OCI-LY1 (cell line): Measurements from ENCODE around the gene SVIP.

Experiments
- H2AFZ ChIP-seq: fragments of 200-600 bp; sonication (generic), shearing (Covaris generic); 2 replicates; pipeline ENCODE4 v1.6.0; 2014; ENCODE audit warnings: antibody characterized with exemption, mild to moderate bottlenecking, low read length
- H3F3A ChIP-seq: fragments of 200-600 bp; sonication (generic), shearing (Covaris generic); 2 replicates; pipeline ENCODE4 v1.6.0; 2014; ENCODE audit warnings: mild to moderate bottlenecking, antibody characterized with exemption, low read length, moderate library complexity; ENCODE audit not compliant: insufficient read depth
- H3K27ac ChIP-seq: fragments of 200-600 bp; sonication (generic); 2 replicates; pipeline ENCODE4 v1.5.1; 2014; ENCODE audit warnings: low read length, mixed run types, mild to moderate bottlenecking, low read depth; ENCODE audit not compliant: poor library complexity, severe bottlenecking
- H3K27me3 ChIP-seq: fragments of 200-600 bp; sonication (generic); 2 replicates; pipeline ENCODE4 v1.6.0; 2014; ENCODE audit warnings: antibody characterized with exemption, mild to moderate bottlenecking, low read length, moderate library complexity; ENCODE audit not compliant: insufficient read depth
- H3K36me3 ChIP-seq: fragments of 200-600 bp; sonication (generic); 2 replicates; pipeline ENCODE4 v1.6.1; 2014; ENCODE audit warnings: mild to moderate bottlenecking, antibody characterized with exemption, low read length, moderate library complexity, mixed read lengths; ENCODE audit not compliant: insufficient read depth
- H3K4me1 ChIP-seq: fragments of 200-600 bp; sonication (generic); 2 replicates; pipeline ENCODE4 v1.5.1; 2014; ENCODE audit warnings: mild to moderate bottlenecking, low read length, moderate library complexity; ENCODE audit not compliant: insufficient read depth, severe bottlenecking
- H3K4me2 ChIP-seq: fragments of 200-600 bp; sonication (generic), shearing (Covaris generic); 2 replicates; pipeline ENCODE4 v1.6.1; 2014; ENCODE audit warnings: low read length
- H3K4me3 ChIP-seq: fragments of 200-600 bp; sonication (generic); 2 replicates; pipeline ENCODE4 v1.5.1; 2014; ENCODE audit warnings: low read length, low read depth, mild to moderate bottlenecking, mixed read lengths; ENCODE audit not compliant: poor library complexity, severe bottlenecking
- H3K79me2 ChIP-seq: fragments of 200-600 bp; shearing (Covaris generic); 2 replicates; pipeline ENCODE4 v1.6.1; 2016; ENCODE audit warnings: mixed run types, low read length, mixed read lengths; ENCODE audit not compliant: insufficient read depth
- H3K9ac ChIP-seq: fragments of 200-600 bp; sonication (generic), shearing (Covaris generic); 2 replicates; pipeline ENCODE4 v1.6.1; 2014; ENCODE audit warnings: mild to moderate bottlenecking, low read length, mixed read lengths
- H3K9me2 ChIP-seq: fragments of 200-600 bp; sonication (generic), shearing (Covaris generic); 2 replicates; pipeline ENCODE4 v1.6.1; 2014; ENCODE audit warnings: low read depth, mild to moderate bottlenecking, low read length, mixed read lengths
- H3K9me3 ChIP-seq: fragments of 200-600 bp; shearing (Covaris generic); 2 replicates; pipeline ENCODE4 v1.6.1; 2014; ENCODE audit warnings: low read length, mixed read lengths
- H4K20me1 ChIP-seq: fragments of 200-600 bp; sonication (generic), shearing (Covaris generic); 2 replicates; pipeline ENCODE4 v1.6.0; 2016; ENCODE audit warnings: mild to moderate bottlenecking, low read length; ENCODE audit not compliant: insufficient read depth
- EZH2 ChIP-seq: fragments of 200-600 bp; sonication (generic), shearing (Covaris generic); IDR thresholded peaks from 2 replicates; pipeline ENCODE4 v1.8.0; 2017; ENCODE audit warnings: borderline replicate concordance, mixed run types, mild to moderate bottlenecking, antibody characterized with exemption, low read length, moderate library complexity, mixed read lengths
- TF ChIP-seq, protein P1 (sequence below): fragments of 200-600 bp; sonication (generic), shearing (Covaris generic); IDR thresholded peaks from 2 replicates; pipeline ENCODE4 v1.5.1; 2017; ENCODE audit warnings: mild to moderate bottlenecking, antibody characterized with exemption, low read length, moderate library complexity, mixed read lengths

The SVIP gene

GRCh38 chr11:22829231-22830081, at the start of gene SVIP:
Gene SVIP, minus strand, starts transcription at chr11:22829801. Its CDS starts 53 bp downstream, at chr11:22829748.
- no peaks in the 10 kb centered on the region for H3K27me3 ChIP-seq
- H3K36me3 ChIP-seq: peaks cover 16% of the 10 kb centered on the region
- no peaks in the 10 kb centered on the region for H3K9me2 ChIP-seq
- H4K20me1 ChIP-seq: no peaks in the 10 kb centered on the region
- no peak within 1 kb of the TSS for H3K27ac ChIP-seq
- peak within 1 kb of the TSS; percentile 28; the same call in 1 of the 2 replicates for H2AFZ ChIP-seq
- H3K9ac ChIP-seq: peak within 1 kb of the TSS; percentile 67
- H3F3A ChIP-seq: no peaks in the 10 kb centered on the region
- H3K4me1 ChIP-seq: peaks cover 15% of the 10 kb centered on the region
- 0 out of 2 replicates have a peak, but pooled peaks cover 3% of the 10 kb centered on the region for H3K79me2 ChIP-seq
- H3K4me2 ChIP-seq: peak within 1 kb of the TSS; percentile 66
- no peaks in the 10 kb centered on the region for H3K9me3 ChIP-seq
- no peak for TF ChIP-seq EZH2
- TF ChIP-seq, protein P1, sequence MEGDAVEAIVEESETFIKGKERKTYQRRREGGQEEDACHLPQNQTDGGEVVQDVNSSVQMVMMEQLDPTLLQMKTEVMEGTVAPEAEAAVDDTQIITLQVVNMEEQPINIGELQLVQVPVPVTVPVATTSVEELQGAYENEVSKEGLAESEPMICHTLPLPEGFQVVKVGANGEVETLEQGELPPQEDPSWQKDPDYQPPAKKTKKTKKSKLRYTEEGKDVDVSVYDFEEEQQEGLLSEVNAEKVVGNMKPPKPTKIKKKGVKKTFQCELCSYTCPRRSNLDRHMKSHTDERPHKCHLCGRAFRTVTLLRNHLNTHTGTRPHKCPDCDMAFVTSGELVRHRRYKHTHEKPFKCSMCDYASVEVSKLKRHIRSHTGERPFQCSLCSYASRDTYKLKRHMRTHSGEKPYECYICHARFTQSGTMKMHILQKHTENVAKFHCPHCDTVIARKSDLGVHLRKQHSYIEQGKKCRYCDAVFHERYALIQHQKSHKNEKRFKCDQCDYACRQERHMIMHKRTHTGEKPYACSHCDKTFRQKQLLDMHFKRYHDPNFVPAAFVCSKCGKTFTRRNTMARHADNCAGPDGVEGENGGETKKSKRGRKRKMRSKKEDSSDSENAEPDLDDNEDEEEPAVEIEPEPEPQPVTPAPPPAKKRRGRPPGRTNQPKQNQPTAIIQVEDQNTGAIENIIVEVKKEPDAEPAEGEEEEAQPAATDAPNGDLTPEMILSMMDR: peak; percentile 71
- H3K4me3 ChIP-seq: peak within 1 kb of the TSS; percentile 70

DNA sequence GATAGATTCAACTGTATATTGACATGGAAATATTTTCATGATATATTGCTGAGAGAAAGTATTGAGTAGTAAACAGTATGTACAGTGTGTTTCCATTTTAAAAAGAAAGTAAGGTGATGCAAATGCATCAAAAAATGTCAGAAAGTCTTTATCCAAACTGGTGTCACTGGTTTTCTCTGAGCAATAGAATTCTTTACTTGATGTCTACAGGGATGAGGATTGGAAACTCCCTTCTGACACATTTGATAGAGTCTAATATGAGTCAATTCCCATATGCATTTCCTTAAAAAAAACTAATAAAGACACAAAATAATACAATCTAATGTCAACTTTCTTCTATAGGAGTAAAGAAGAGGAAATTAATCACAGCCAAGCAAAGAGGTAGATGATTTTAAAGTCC, 49.0 kb upstream of the SVIP start:
- Histone ChIP-seq H3K4me1 (no peaks in the 10 kb centered on the region), H3K9ac (no peak overlapping the region), H3K4me3 (no peak overlapping the region), H3K9me2 (no peaks in the 10 kb centered on the region), H3K27me3 (no peaks in the 10 kb centered on the region), H3K4me2 (no peak overlapping the region), H3K27ac (no peak overlapping the region), H3K79me2 (no peaks in the 10 kb centered on the region), H4K20me1 (no peaks in the 10 kb centered on the region), H3K36me3 (no peaks in the 10 kb centered on the region), H3K9me3 (no peaks in the 10 kb centered on the region), H3F3A (no peaks in the 10 kb centered on the region), H2AFZ (no peak overlapping the region)
- TF ChIP-seq, protein P1: no peak
- TF ChIP-seq EZH2: no peak

GRCh38 chr11:22878039-22878438, 48.4 kb upstream of the SVIP start:
- Histone ChIP-seq H3K27me3 (no peaks in the 10 kb centered on the region), H3K9me3 (no peaks in the 10 kb centered on the region), H2AFZ (no peak overlapping the region), H3K36me3 (no peaks in the 10 kb centered on the region), H3K4me3 (no peak overlapping the region), H3F3A (no peaks in the 10 kb centered on the region), H3K4me1 (no peaks in the 10 kb centered on the region), H3K4me2 (no peak overlapping the region), H3K79me2 (no peaks in the 10 kb centered on the region), H3K27ac (no peak overlapping the region), H3K9ac (no peak overlapping the region), H3K9me2 (no peaks in the 10 kb centered on the region), H4K20me1 (no peaks in the 10 kb centered on the region)
- TF ChIP-seq, protein P1: no peak
- TF ChIP-seq EZH2: no peak
